HUES48 (cell line): ENCODE measurements around the gene ATP10A.

ENCODE experiments used
- H3K27ac ChIP-seq: one replicate; pipeline ENCODE4 v1.7.0; 2013; ENCODE audit warnings: low read depth, low read length, inconsistent platforms
- H3K27me3 ChIP-seq: 2 replicates; pipeline ENCODE4 v1.6.1; 2013; ENCODE audit warnings: mild to moderate bottlenecking, low read length; ENCODE audit not compliant: control insufficient read depth, insufficient read depth
- H3K36me3 ChIP-seq: 2 replicates; pipeline ENCODE4 v1.6.1; 2013; ENCODE audit warnings: low read length; ENCODE audit not compliant: control insufficient read depth, insufficient read depth
- H3K4me1 ChIP-seq: 2 replicates; pipeline ENCODE4 v1.6.1; 2013; ENCODE audit warnings: mild to moderate bottlenecking, low read length; ENCODE audit not compliant: control insufficient read depth, insufficient read depth
- H3K4me3 ChIP-seq: 2 replicates; pipeline ENCODE4 v1.5.1; 2013; ENCODE audit warnings: mild to moderate bottlenecking, low read depth, low read length
- H3K9ac ChIP-seq: 2 replicates; pipeline ENCODE4 v1.6.1; 2013; ENCODE audit warnings: mild to moderate bottlenecking, low read depth, low read length, moderate library complexity
- H3K9me3 ChIP-seq: 2 replicates; pipeline ENCODE4 v1.6.1; 2013; ENCODE audit warnings: low read length; ENCODE audit not compliant: control insufficient read depth, insufficient read depth

ATP10A gene

GRCh38 chr15:25863111-25863967, at the start of gene ATP10A:
TSS of gene ATP10A (minus strand) at chr15:25863327. CDS start at chr15:25863096, 231 bp downstream.
- peak within 1 kb of the TSS; percentile 71 for H3K4me3 ChIP-seq
- no peak within 1 kb of the TSS for H3K27ac ChIP-seq
- no peaks in the 10 kb centered on the region for H3K9me3 ChIP-seq
- H3K27me3 ChIP-seq, result peaks cover 50% of the 10 kb centered on the region
- no peaks in the 10 kb centered on the region for H3K36me3 ChIP-seq
- 0 out of 2 replicates have a peak within 1 kb of the TSS, but pooled peaks have one; percentile 3 for H3K9ac ChIP-seq
- peaks cover 9% of the 10 kb centered on the region; the same call in 1 of the 2 replicates for H3K4me1 ChIP-seq

- Histone ChIP-seq H3K4me1 (peaks cover 5% of the 10 kb centered on the region; the same call in 1 of the 2 replicates), H3K9ac (no peak overlapping the region), H3K36me3 (no peaks in the 10 kb centered on the region), H3K4me3 (no peak overlapping the region), H3K9me3 (no peaks in the 10 kb centered on the region), H3K27me3 (no peaks in the 10 kb centered on the region), H3K27ac (no peak overlapping the region)
Observed at GRCh38 chr15:25912035-25912434, 48.9 kb upstream of the ATP10A start.

GRCh38 chr15:25910832-25911231, 47.7 kb upstream of the ATP10A start:
- Histone ChIP-seq H3K9ac (no peak overlapping the region), H3K27me3 (no peaks in the 10 kb centered on the region), H3K4me3 (no peak overlapping the region), H3K9me3 (no peaks in the 10 kb centered on the region), H3K36me3 (no peaks in the 10 kb centered on the region), H3K27ac (no peak overlapping the region), H3K4me1 (peaks cover 5% of the 10 kb centered on the region; the same call in 1 of the 2 replicates)

GRCh38 chr15:25909806-25910205, 46.7 kb upstream of the ATP10A start:
- Histone ChIP-seq H3K9me3 (no peaks in the 10 kb centered on the region), H3K36me3 (no peaks in the 10 kb centered on the region), H3K27ac (no peak overlapping the region), H3K27me3 (no peaks in the 10 kb centered on the region), H3K9ac (no peak overlapping the region), H3K4me1 (peaks cover 5% of the 10 kb centered on the region; the same call in 1 of the 2 replicates), H3K4me3 (no peak overlapping the region)

- peaks cover 5% of the 10 kb centered on the region; the same call in 1 of the 2 replicates for H3K4me1 ChIP-seq
- H3K4me3 ChIP-seq, result no peak overlapping the region
- no peaks in the 10 kb centered on the region for H3K27me3 ChIP-seq
- no peaks in the 10 kb centered on the region for H3K9me3 ChIP-seq
- no peak overlapping the region for H3K27ac ChIP-seq
- no peak overlapping the region for H3K9ac ChIP-seq
- no peaks in the 10 kb centered on the region for H3K36me3 ChIP-seq
Observed at GRCh38 chr15:25909325-25909724, 46.2 kb upstream of the ATP10A start.

GRCh38 chr15:25905140-25905539, 42.0 kb upstream of the ATP10A start:
- Histone ChIP-seq H3K27me3 (no peaks in the 10 kb centered on the region), H3K4me1 (no peaks in the 10 kb centered on the region), H3K9ac (no peak overlapping the region), H3K27ac (no peak overlapping the region), H3K9me3 (no peaks in the 10 kb centered on the region), H3K36me3 (no peaks in the 10 kb centered on the region), H3K4me3 (no peak overlapping the region)

GRCh38 chr15:25903024-25903581, 40.0 kb upstream of the ATP10A start:
- no peak overlapping the region for H3K4me3 ChIP-seq
- no peaks in the 10 kb centered on the region for H3K36me3 ChIP-seq
- no peaks in the 10 kb centered on the region for H3K4me1 ChIP-seq
- H3K27me3 ChIP-seq, result no peaks in the 10 kb centered on the region
- no peak overlapping the region for H3K9ac ChIP-seq
- H3K9me3 ChIP-seq, result no peaks in the 10 kb centered on the region
- no peak overlapping the region for H3K27ac ChIP-seq

- Histone ChIP-seq H3K27me3 (no peaks in the 10 kb centered on the region), H3K27ac (no peak overlapping the region), H3K9ac (no peak overlapping the region), H3K9me3 (no peaks in the 10 kb centered on the region), H3K4me1 (no peaks in the 10 kb centered on the region), H3K36me3 (no peaks in the 10 kb centered on the region), H3K4me3 (no peak overlapping the region)
Observed at GRCh38 chr15:25901811-25902605, 38.9 kb upstream of the ATP10A start.

GRCh38 chr15:25900901-25901300, 37.8 kb upstream of the ATP10A start:
- Histone ChIP-seq H3K4me3 (no peak overlapping the region), H3K9ac (no peak overlapping the region), H3K9me3 (no peaks in the 10 kb centered on the region)

GRCh38 chr15:25900431-25900830, 37.3 kb upstream of the ATP10A start:
- Histone ChIP-seq H3K36me3 (no peaks in the 10 kb centered on the region), H3K27me3 (no peaks in the 10 kb centered on the region), H3K27ac (no peak overlapping the region), H3K4me1 (no peaks in the 10 kb centered on the region), H3K4me3 (no peak overlapping the region), H3K9ac (no peak overlapping the region), H3K9me3 (no peaks in the 10 kb centered on the region)

More at GRCh38 chr15:25900901-25901300, 37.8 kb upstream of the ATP10A start:
- no peaks in the 10 kb centered on the region for H3K27me3 ChIP-seq
- no peaks in the 10 kb centered on the region for H3K4me1 ChIP-seq
- H3K36me3 ChIP-seq, result no peaks in the 10 kb centered on the region
- no peak overlapping the region for H3K27ac ChIP-seq
